HG02870 (cell line): ENCODE measurements around the gene CHCHD6.

ENCODE experiments used
- ATAC-seq: cut with Tn5 transposase; IDR thresholded peaks from one replicate; pipeline ENCODE4 v1.9.1; 2021; ENCODE audit warnings: mild to moderate bottlenecking, moderate library complexity; ENCODE audit not compliant: unreplicated experiment

CHCHD6 gene

DNA sequence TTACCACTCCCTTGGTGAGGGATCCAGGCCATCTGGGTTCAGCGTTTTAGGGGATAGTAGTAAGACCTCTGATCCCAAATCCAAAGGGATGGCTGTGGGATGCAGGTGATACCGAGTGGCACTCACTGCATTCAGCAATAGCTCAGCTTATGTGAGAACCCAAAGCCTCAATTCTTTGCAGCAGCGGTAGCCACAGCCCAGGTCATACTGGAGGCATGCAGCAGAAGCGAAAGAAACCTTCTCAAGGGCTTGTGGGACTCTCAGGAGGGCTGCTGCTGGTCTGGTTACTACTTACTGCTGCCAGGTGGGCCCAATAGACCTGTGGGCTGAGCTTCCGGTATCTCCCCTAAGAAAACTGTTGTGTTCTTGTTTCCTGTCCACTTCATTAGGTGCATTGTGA lies 38.0 kb downstream of the CHCHD6 start:
- no peak for ATAC-seq

DNA sequence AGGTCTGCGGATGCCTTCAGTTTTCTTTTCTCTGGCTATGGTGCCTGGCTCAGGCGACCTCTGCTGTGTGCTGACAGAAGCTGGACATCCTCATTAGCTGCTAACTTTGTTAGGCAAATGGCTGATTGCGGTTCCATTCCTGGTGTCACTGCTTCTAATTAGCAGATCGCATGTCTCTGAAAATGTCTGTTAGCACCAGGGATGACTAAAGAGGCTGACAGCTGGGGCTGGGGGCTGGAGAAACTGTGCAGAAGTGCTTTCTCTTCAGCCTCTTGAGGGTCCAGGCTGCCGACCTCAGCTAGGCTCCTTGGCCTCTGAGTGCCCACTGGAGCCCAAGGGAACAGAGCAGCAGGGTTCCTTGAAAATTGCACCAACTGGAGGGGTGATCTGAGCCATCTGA lies 39.3 kb downstream of the CHCHD6 start:
- no peak for ATAC-seq

DNA sequence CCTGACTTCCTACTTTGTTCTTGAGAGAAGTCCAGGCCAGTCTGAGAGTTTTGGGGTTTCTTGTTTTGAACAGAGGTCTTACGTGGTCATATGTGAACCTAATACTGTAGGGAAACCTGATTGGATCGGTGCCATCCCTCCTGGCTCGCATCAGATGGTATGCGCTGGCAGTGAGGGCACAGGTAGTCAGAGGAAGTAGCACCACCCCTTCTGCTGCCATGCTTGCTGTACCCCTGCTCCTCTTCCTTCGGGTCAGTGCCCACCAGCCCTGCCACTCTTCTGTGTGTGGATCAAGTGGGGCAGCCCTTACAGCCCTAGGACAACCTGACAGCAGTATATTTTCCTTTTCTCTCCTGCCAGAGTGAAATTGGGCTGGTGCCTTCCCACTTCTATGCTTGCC lies 39.7 kb downstream of the CHCHD6 start:
- no peak for ATAC-seq

DNA sequence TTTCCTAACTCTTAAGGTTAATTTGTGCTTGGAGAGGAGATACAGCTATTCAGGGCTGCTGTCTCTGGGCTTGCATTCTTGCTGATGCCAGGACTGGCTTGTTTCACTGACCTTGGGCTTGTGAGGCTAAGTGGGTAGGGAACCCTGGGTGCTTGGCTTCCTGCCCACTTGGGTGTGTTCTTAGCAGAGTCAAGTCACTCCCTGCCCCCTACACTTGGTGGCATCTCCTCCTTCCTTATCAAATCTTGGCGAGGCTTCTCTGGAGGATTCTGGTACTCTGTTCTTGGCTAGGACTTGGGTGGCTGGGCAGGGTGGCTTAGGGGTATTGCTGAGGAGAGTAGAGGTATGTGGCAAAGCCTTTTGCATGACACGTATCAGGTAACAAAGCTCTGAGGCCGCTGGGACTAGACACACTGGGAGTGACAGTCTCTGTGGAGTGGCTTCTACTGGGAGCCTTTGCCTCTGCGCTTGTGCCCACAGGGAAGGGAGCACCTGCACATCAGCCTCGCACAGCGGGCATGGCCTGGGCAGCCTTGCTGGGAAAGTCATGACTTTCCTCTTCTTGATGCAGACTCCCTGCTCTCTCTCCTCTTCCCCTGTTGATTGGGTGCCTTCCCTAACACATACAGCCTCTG lies 41.8 kb downstream of the CHCHD6 start:
- ATAC-seq, result no peak

DNA sequence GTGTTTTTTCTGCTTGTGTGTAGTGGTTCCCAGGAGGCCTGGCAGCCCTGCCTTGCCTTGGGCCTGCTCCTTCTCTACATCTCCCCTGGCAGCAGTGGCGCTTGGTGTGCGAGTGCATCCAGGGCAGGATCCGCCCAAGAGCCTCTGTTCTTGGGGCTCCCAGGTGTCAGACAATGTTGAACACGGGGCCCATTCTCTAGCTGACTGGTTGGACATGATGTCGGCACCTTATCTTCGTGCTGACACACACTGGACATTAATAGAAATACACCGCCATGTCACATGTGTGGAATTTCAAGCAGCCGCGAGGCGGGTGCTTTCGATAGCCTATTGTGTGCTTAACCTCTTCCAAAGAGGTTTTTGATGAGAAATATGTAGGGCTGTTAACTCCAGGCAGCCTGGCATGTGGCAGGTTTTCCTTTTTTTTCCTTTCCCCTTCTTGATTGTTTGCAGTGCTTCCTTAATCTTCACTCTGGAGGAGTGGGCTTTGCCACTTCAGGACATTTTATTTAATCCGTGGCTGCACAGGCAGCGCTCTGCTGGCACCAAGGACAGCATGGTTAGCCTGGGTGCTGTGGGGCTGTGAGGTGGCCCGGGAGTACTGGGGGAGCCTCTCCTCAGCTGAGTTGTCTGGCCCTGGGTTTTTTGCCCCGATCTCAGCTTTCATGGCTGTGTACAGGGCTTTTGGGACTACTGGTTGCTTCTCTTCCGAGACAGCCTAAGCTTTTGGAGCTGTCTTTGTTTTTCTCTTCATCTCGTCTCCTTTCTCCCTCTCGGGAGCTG lies 42.5 kb downstream of the CHCHD6 start:
- ATAC-seq, result no peak

DNA sequence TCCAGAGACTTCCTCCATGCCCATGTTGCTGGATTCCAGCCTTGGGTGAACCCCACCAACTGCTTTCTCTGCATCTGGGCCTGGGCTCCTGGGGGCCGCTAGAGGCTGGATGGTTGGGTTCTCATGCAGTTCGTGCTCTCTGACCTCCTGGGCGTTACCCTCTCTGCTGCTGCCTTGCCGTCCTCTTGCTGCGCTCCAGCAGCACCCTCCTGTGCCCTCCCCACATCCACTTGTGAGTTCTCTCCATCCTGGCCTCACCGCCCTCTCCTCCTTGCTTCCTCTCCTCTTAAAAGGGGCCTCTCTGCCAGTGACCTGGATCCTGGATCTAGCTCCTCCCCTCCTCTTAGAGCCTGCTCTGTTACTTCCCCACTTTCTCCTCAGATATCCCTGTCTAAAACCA lies 43.7 kb downstream of the CHCHD6 start:
- no peak for ATAC-seq

DNA sequence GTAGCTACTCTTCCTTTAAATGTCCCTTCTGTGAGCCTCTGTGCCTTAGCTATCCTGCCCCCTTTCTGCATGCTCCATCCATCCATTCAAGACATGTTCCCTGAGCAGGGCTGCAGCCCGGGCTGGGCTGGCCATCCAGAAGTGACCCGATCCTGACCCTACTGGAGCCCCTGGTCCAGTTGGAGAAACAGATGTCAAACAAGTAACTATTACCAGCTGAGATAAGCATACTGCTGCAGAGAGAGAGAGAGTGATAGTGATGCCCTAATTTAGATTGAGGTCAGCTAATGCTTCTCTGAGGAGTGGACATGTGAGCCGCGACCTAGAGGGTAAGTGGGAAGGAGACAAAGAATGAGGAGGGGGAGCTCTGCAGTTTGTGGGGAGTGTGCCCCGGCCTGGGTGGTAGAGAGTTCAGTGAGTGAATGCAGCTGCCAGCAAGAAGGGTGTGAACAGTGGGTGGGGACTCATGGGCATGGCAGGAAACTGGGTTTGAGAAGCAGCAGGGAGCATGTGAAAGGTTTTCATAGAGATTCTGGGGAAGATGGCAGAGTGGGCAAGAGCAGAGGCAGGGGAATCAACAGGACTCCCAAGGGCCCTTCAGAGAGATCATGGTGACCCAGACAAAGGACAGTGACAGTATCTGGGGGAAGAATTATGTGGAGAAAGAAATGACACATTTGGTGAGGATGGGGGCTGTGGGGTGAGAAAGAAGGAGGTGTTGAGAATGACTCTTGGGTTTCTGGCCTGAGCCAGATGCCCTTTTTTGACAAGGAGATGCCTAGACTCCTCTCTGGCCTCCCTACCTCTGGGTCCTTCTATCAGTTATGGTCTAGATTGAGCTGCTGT lies 44.9 kb downstream of the CHCHD6 start:
- no peak for ATAC-seq

DNA sequence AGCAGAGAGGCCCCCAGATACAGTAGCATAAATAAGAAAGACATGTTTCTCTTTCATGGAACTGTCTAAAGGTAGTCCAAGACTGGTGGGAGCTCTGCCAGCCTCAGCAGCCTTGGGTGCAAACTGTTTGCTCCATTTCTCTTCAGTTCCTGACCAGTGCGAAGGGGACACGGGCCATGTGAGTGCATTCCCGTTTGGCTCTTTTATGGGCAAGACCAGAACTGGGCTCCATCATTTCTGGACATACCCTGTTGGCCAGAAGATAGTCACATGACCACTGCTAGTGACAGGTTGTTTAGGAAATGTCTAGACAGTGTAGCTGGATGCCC lies 45.5 kb downstream of the CHCHD6 start:
- no peak for ATAC-seq

DNA sequence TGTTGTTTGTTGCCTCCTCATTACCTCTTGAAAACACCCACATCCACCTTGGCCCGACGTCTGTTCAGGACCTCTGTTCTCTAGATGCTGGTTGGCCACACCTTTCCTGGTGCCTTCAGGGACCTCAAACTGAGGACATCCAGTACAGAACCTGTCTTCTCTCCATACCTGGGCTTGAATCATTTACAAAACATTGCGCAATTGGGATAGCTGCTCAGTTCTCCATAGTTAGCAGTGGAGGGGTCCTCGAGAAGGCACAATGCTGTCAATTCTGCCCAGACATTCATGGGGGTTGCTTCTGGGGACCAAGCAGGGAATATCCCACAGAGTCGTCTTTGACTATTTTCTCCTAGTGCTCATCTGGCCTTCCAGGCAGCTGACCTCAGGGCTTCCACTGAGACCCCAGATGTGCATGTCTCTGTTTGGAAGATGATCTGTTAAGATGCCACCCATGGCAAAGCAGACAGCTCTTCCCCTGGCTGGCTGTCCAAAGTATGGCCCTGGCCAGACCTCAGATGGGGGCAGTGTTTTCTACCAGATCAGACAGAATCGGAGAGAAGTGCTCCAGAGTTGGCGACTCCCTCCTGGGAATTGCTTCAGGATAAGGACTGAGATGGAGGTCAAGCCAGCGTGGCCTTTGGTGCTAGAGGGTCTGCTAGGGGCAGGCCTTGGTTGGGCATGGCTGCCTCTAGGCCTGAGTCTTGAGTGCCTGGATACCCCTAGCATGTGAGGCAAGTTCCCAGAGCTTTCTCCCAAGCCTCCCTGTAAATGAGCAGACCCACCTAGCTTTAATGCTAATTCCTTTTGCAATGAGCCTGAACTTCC lies 46.1 kb downstream of the CHCHD6 start:
- ATAC-seq, result no peak

DNA sequence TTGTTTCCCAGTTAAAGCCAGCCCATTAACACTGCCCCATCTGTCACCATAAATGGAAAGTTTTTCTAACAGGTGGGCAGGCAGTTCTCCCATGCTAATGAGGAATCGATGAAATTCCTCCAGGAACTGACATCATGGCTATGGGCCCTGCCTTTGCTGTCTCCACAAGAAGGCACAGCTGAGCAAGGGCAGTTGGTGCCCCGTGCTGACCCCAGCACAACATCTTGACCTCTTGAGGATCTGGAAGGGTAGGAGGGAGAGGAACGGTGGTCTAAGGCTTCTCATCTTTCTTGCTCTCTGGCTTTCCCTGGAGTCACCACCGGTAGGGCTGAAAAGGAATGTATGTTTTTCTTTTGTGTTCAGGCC lies 46.7 kb downstream of the CHCHD6 start:
- ATAC-seq, result no peak

DNA sequence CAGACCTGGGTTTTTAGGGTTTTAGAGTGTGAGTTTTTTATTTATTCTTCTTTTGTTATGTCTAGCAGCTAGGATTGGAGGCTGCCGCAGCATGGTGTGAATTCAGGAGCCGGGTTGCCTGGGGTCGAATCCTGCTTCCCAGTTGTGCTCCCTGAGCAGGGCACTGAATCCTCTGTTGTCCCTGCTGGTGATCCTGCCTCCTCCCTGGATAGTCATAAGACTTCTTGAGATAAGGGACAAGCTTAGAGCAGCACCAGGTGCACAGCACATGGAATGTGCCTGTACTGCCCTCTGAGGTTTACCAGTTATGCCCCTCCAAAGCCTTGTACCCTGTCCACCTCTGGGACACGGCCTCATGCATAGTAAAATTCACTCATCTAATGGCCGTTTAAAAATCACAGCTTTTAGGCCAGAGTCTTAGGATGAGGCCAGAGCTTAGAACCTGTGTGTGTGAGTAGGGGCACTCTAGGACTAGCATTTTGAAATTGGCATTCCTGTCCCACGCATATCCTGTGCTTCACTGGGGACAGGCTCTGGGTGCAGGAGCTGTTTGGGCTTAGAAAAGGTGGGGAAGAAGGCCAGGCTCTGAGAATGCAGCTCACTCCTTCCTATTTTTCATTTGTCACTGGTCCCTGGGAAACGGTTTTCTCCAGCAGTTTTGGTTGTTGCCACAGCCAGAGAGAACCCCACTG lies 47.7 kb downstream of the CHCHD6 start:
- ATAC-seq, result no peak

DNA sequence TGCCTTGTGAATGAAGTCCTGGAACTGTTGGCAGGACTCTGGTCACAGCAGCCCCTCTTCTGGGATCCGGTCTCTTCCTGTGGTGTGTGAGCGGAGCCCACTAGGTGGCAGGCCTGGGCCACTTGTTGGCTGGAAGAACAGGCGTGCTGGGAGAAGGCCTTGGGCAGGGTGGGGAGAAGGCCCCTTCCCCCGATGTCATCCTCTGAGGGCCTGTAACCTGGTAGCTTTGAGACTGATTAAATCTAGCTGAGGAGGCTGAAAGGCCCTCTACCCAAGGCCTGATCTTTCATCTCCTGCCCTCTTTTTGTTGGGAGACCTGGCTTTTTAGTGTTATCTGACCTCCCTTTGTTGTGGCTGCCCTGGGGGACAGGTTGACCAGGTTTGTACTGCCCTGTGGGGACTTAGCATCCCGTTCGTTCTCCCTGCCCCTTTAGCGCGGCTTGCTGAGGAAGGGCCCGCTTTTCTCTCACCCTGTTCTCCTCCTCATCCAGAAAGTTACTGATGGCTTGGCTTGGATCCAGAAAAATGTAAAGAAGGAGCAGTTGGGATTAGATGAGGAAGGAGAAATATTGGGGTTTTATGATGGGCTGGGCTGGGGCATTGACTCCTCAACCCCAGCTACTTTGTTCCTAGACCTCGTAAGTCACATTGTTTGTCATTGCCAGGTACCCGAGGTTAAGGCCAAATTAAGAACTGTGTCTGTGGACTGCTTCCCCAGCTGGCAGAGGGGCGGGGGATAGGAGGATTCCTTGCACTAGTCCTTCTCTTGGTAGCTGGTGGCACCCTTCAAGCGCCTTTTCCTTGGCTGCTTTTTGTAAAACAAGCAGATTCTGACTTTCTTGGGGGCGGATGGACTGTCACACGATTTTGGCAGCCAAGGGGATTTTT lies 48.5 kb downstream of the CHCHD6 start:
- ATAC-seq, result no peak

DNA sequence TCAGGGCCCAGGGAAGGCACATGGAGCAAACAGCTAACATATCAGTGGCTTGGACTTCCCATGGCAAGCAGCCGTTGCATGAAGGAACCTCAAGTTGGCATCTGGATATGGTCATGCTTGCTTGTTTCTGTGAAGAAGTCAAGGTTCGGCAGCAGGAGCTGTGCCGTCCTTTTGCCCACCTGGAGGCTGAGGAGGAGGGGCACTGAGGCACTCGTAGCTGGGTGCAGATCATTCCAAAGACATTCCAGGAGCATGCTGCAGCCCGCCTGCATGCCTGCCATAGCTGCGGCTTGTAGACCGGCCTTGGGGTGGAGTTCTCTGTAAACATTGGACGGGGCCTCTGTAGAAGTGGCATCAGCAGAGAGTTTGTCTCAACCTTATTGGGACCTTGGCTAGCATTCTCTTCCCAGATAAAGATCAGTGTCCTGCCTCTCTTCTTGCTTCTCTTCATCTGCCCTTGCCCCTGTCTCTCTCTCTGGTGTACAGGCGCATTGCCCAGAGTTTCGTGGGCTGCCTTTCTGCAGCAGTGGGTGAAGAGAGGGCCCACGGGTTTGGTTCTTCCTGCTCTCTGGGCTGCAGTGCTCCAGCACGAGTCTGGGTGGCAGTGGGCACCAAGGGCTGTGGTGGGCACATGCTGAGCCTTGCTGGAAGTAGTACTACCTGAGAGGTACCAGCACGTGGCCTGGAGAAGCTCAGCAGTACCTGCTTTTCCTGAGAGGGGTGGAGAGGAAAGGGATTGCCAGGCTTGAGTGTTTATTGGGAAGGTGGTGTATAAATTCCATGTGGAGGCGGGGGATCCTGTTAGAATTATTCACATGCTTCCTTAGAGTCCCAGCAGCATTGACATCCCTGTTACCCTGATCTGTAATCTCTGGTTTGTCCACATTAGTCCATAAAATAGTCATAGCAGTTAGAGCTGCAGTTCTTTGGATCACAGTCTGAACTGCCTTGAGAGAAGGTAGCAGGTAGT lies 49.4 kb downstream of the CHCHD6 start:
- no peak for ATAC-seq

DNA sequence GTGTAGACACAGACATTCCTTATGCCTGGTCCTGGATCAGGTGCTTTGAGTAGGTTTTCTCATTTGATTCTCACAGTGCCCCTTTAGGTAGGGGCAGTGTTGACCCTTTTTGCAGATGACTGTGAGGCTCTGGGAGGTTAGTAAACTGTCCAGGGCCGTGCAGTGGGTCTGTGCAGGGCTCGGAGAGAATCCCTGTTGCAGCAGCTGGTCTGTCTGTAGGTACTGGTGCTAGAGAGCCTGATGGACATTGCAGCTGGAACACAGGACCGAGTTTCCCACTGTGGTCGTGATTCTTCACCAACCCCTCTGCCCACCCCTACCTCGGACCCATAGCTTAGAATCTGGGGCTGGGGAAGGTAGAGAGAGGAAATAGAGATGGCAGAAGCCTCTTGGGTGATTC lies 51.8 kb downstream of the CHCHD6 start:
- ATAC-seq, result no peak

DNA sequence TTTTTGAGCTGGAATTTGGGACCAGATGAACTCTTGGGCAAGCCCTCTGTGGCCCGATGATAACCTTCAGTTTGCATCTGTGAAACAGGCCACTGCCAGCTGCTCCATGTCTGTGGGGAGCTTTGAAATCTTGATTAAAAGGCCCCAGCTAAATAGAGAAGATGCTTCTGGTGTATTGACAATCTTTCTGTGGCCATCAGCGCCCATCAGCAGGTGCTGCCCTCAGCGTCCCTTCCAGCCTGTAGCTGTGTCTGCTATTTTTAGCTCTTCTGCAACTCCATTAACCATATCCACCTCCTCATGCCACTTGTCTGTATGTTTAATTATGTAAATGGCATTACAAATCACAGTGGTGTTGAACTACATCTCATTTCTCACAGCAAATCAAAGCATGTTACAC lies 54.0 kb downstream of the CHCHD6 start:
- no peak for ATAC-seq

DNA sequence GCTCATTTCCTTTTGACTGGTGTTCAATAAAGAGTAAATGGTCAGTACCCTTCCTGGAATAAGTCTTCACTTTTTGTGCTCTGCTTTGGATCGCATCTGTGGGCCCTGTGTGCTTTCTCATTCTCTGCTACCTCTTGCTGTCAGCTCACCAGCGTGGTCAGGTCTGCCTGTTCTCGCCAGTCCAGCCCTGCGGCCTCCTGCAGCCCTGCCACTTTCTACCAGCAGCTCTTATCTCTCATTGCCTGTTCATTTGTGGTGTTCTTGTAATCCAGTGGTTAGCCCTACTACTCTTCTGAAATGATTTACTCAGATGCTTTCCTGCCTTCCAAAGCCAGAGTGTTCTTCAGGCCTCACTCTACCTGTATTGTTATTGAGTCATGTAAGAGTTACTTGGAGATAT lies 54.8 kb downstream of the CHCHD6 start:
- no peak for ATAC-seq

DNA sequence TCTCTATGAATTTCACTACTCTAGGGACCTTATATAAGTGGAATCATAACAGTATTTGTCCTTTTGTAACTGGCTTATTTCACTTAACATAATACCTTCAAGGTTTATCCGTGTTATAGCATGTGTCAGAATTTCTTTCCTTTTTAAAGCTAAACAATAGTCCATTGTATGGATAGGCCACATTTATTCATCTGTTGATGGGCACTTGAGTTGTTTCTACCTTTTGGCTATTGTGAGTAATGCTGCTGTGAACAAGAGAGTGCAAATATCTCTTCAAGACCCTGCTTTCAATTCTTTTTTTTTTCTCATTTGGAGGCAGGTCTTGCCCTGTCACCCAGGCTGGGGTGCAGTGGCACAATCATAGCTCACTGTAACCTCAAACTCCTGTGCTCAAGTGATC lies 56.5 kb downstream of the CHCHD6 start:
- ATAC-seq, result no peak

DNA sequence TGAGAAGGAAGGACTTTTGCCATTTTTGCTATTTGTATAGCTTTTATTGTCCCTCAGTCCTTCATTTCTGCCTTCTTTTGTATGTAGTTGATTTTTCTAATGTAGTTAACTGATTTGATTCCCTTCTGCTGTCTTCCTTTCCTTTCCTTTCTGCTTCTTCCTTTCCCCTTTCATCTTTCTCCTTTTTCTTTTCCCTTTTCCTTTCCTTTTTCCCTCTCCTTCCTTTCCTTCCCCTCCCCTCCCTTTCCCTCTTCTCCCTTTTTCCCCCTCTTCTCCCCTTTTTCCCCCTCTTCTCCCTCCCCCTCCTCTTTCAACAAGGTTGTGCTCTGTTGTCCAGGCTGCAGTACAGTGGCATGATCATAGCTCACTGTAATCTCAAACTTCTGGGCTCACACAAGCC lies 59.0 kb downstream of the CHCHD6 start:
- ATAC-seq, result no peak
